Measurements from ENCODE around the gene MALSU1.

- no peak for TF ChIP-seq CTCF (IDR thresholded peaks at IDR 0.05)
- peak in 1 of 2 experiments; percentile 90; a peak in 2 of 5 replicates for TF ChIP-seq JUN (IDR thresholded peaks at IDR 0.05)
- TF ChIP-seq SMC3 (IDR thresholded peaks at IDR 0.05) = no peak
- TF ChIP-seq REST (IDR thresholded peaks at IDR 0.05) = no peak; the same call in 1 of the 2 replicates
- TF ChIP-seq TP53 (CRISPR knock-in tag; IDR thresholded peaks at IDR 0.05) = no peak
- TF ChIP-seq CHD4 (IDR thresholded peaks at IDR 0.05; ENCODE audit: borderline replicate concordance) = no peak
- TF ChIP-seq HDAC2 (IDR thresholded peaks at IDR 0.05) = no peak
- peak; percentile 42; the same call in 1 of the 2 replicates for TF ChIP-seq MYC (IDR thresholded peaks at IDR 0.05; ENCODE audit: borderline replicate concordance, low read length)
- peak; percentile 96 for TF ChIP-seq POLR2A (IDR thresholded peaks at IDR 0.05; ENCODE audit: low read length)
- TF ChIP-seq NR3C1 (IDR thresholded peaks at IDR 0.05) = no peak
- TF ChIP-seq EP300 (IDR thresholded peaks at IDR 0.05) = no peak
These were observed at the start of gene MALSU1 for GRCh38 chr7:23298885-23299769.
